ENCODE results near the gene MYO3A. TPM values are rescaled to one million over a fixed set of nuclear protein-coding genes. Genes with fewer than 3 reads are reported as not detected.

Gene MYO3A
- total RNA-seq, 1 experiment from 2014 or later: 0.14 TPM

DNA sequence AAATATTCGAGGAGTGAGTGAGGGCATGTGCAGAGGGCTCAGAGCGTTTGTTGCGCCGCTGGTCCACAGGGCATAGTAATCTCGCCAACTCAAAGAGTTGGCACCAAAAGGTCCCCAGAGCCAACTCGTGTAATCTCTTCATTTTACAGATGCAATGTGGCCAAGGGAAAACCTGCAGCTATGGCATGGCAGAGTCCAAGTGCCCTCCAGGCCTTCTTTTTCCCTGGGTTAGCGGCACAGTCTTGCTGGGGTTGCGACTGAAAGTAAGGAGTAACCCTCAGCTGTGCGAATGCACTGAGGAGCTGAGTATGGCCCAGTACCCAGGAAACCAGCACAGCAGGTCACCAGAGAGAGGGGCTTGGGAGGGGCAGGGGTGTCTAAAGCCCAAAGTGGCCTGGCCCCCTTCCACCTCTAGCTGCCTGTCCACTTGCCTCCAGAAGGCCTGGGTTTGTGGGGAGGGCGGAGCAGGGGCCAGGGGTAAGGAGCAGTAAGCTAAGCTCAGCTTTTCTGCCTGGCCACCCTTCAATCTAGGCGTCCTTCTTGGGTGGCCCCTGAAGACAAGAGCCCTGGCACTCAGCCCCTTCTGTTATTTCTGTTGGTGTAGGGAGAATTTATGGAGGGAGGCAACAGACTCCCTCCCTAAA, 279.2 kb downstream of the MYO3A start:
- CTCF ChIA-PET: no interaction called here
- no peaks in the 10 kb centered on the region for H3K36me3 Mint-ChIP-seq (ENCODE audit: insufficient read depth, unreplicated experiment)
- TF ChIP-seq CTCF (IDR thresholded peaks at IDR 0.05; ENCODE audit: unreplicated experiment): no peak
- no peak overlapping the region for H3K4me3 Mint-ChIP-seq (ENCODE audit: low read depth, unreplicated experiment)
- no TSS peak for BruUV-seq (replicated peaks)
- H3K9me3 Mint-ChIP-seq (ENCODE audit: low read depth, unreplicated experiment): no peaks in the 10 kb centered on the region
- intact Hi-C loops (cut with micrococcal nuclease; ENCODE audit: unreplicated experiment): no loop called here
- H3K4me1 Mint-ChIP-seq (ENCODE audit: low read depth, unreplicated experiment): no peaks in the 10 kb centered on the region
- no peak overlapping the region for H3K27ac Mint-ChIP-seq (ENCODE audit: unreplicated experiment)
- H3K27me3 Mint-ChIP-seq (ENCODE audit: unreplicated experiment): peaks cover 34% of the 10 kb centered on the region
- DNase-seq: no peak

- no TSS peak for BruUV-seq (replicated peaks)
- CTCF ChIA-PET: no interaction called here
- intact Hi-C loops (cut with micrococcal nuclease; ENCODE audit: unreplicated experiment): no loop called here
- H3K4me3 Mint-ChIP-seq (ENCODE audit: low read depth, unreplicated experiment): no peak overlapping the region
- no peak overlapping the region for H3K27ac Mint-ChIP-seq (ENCODE audit: unreplicated experiment)
- H3K36me3 Mint-ChIP-seq (ENCODE audit: insufficient read depth, unreplicated experiment): no peaks in the 10 kb centered on the region
- H3K27me3 Mint-ChIP-seq (ENCODE audit: unreplicated experiment): peaks cover 37% of the 10 kb centered on the region
- no peaks in the 10 kb centered on the region for H3K9me3 Mint-ChIP-seq (ENCODE audit: low read depth, unreplicated experiment)
- H3K4me1 Mint-ChIP-seq (ENCODE audit: low read depth, unreplicated experiment): no peaks in the 10 kb centered on the region
- TF ChIP-seq CTCF (IDR thresholded peaks at IDR 0.05; ENCODE audit: unreplicated experiment): no peak
- no peak for DNase-seq
Observed at GRCh38 chr10:26214004-26214403, 280.0 kb downstream of the MYO3A start.

DNA sequence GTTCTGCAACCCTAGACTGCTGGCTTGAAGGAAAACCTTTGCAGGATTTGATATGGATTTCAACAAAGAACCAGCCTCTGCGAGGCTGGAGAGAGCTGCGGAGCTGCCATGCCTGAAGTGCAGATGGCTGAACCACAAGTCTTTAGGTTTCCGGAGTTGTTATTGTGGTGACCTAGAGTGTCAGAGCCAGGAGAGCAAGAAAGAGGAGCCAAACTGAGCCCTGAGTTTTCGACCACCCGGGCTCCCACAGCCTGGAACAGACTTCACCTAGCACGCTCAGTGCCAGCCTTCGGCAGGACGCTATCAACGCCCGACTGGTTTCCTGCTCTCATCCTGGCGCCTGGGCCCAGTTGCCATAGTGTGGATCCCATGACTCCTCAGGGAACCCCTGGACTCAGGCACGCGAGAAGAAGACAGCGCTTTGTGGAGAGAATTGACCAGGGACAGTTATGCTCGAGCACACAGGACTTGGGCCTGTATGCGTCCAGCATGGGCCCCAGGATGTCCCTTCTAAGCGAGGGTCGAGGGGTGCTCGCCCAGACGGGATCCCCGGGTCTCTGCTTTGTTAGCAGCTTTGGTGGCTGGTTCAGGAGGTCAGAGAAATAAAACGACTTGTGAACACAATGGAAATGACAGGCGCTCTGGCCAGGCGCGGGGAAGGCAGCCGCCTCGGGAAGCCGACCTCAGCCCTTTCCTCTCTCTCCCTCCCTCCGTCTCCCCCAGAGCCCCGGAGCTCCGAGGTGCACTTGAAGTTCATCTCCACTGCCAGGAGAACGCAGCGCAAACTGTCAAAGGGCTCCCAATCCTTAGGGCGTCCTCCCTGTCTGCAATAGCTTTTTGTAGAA, 280.7 kb downstream of the MYO3A start:
- H3K9me3 Mint-ChIP-seq (ENCODE audit: low read depth, unreplicated experiment): no peaks in the 10 kb centered on the region
- no peak for TF ChIP-seq CTCF (IDR thresholded peaks at IDR 0.05; ENCODE audit: unreplicated experiment)
- BruUV-seq (replicated peaks): no TSS peak
- intact Hi-C loops (cut with micrococcal nuclease; ENCODE audit: unreplicated experiment): no loop called here
- H3K4me1 Mint-ChIP-seq (ENCODE audit: low read depth, unreplicated experiment): no peaks in the 10 kb centered on the region
- CTCF ChIA-PET: no interaction called here
- H3K36me3 Mint-ChIP-seq (ENCODE audit: insufficient read depth, unreplicated experiment): no peaks in the 10 kb centered on the region
- H3K4me3 Mint-ChIP-seq (ENCODE audit: low read depth, unreplicated experiment): no peak overlapping the region
- H3K27me3 Mint-ChIP-seq (ENCODE audit: unreplicated experiment): peaks cover 45% of the 10 kb centered on the region
- DNase-seq: no peak
- H3K27ac Mint-ChIP-seq (ENCODE audit: unreplicated experiment): no peak overlapping the region

DNA sequence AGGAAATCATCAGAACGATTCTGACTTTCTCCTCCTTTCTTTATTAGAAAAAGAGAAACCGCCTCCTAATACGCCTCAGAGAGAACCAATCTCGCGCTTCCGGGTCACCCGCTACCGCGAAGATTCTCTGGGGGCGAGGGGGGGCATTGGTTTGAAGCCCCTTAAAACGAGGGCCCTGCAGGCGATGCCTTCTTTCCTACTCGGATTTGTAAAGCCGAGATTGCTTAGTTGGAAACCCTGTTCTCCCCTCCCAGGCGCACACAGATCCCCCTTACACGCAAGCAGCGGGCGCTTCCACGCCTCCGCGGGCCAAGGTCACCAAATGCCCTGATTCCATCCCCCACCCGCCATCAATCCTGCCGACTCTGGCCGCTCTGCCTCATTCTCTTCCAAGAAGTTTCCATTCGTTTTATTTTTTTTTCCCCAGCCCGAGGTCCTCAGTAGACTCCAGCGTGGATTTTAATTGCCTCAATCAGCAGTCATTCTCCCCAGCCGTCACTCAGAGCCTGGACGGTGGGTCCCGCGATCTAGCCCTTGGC, 281.4 kb downstream of the MYO3A start:
- Mint-ChIP-seq H3K27me3 (ENCODE audit: unreplicated experiment) (peaks cover 47% of the 10 kb centered on the region), H3K27ac (ENCODE audit: unreplicated experiment) (no peak overlapping the region), H3K36me3 (ENCODE audit: insufficient read depth, unreplicated experiment) (no peaks in the 10 kb centered on the region), H3K4me1 (ENCODE audit: low read depth, unreplicated experiment) (no peaks in the 10 kb centered on the region), H3K9me3 (ENCODE audit: low read depth, unreplicated experiment) (no peaks in the 10 kb centered on the region), H3K4me3 (ENCODE audit: low read depth, unreplicated experiment) (peak overlapping the region; percentile 44)
- intact Hi-C loops (cut with micrococcal nuclease; ENCODE audit: unreplicated experiment): no loop called here
- no TSS peak for BruUV-seq (replicated peaks)
- no peak for DNase-seq
- CTCF ChIA-PET: interaction anchor here (1.1 kb wide), 1 partner anchor 10 kb away, joined by 3 read pairs; no protein-coding TSS in a partner anchor
- no peak for TF ChIP-seq CTCF (IDR thresholded peaks at IDR 0.05; ENCODE audit: unreplicated experiment)

All from Calu3 (cell line).